Measurements from ENCODE around the gene TOR2A. TPM values are rescaled to one million over a fixed set of nuclear protein-coding genes. Genes with fewer than 3 reads are reported as not detected.

Gene TOR2A
- total RNA-seq, 1 experiment from 2014 or later = 16.4 TPM

- peaks cover 10% of the 10 kb centered on the region; the same call in 1 of the 2 replicates for H3K79me2 ChIP-seq (ENCODE audit: low read depth)
- peak overlapping the region; percentile 97 for H3K4me2 ChIP-seq
- H3K9me3 ChIP-seq (ENCODE audit: insufficient read depth, low read depth) = no peaks in the 10 kb centered on the region
- CTCF ChIA-PET = no interaction called here
- BruUV-seq (replicated peaks) = no TSS peak
- H3K9me2 ChIP-seq (ENCODE audit: insufficient read depth) = no peaks in the 10 kb centered on the region
- H3F3A ChIP-seq (ENCODE audit: insufficient read depth, low read depth) = peaks cover 1% of the 10 kb centered on the region; the same call in 1 of the 2 replicates
- H4K20me1 ChIP-seq (ENCODE audit: insufficient read depth) = peaks cover 11% of the 10 kb centered on the region; the same call in 1 of the 2 replicates
- POLR2A ChIA-PET (ENCODE audit: unreplicated experiment) = interaction anchor here (0.6 to 0.7 kb wide), 3 partner anchors 10 to 42 kb away, joined by 4 to 18 read pairs (median 4); no protein-coding TSS in a partner anchor
- intact Hi-C loops (cut with micrococcal nuclease; ENCODE audit: unreplicated experiment) = no loop called here
- H3K36me3 ChIP-seq (ENCODE audit: low read depth) = no peaks in the 10 kb centered on the region
- peak overlapping the region; percentile 51; the same call in 1 of the 2 replicates for H3K4me3 ChIP-seq
- DNase-seq = no peak
- no peak for TF ChIP-seq EZH2 (IDR thresholded peaks at IDR 0.05; ENCODE audit: low read depth)
- TF ChIP-seq, protein P1, sequence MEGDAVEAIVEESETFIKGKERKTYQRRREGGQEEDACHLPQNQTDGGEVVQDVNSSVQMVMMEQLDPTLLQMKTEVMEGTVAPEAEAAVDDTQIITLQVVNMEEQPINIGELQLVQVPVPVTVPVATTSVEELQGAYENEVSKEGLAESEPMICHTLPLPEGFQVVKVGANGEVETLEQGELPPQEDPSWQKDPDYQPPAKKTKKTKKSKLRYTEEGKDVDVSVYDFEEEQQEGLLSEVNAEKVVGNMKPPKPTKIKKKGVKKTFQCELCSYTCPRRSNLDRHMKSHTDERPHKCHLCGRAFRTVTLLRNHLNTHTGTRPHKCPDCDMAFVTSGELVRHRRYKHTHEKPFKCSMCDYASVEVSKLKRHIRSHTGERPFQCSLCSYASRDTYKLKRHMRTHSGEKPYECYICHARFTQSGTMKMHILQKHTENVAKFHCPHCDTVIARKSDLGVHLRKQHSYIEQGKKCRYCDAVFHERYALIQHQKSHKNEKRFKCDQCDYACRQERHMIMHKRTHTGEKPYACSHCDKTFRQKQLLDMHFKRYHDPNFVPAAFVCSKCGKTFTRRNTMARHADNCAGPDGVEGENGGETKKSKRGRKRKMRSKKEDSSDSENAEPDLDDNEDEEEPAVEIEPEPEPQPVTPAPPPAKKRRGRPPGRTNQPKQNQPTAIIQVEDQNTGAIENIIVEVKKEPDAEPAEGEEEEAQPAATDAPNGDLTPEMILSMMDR (conservative IDR thresholded peaks at IDR 0.05) = no peak
- H3K27me3 ChIP-seq (ENCODE audit: insufficient read depth, low read depth) = no peaks in the 10 kb centered on the region
- H3K4me1 ChIP-seq (replicated peaks; ENCODE audit: insufficient read depth) = 0 out of 2 replicates have a peak, but pooled peaks cover 4% of the 10 kb centered on the region
- no peak overlapping the region for H3K27ac ChIP-seq
- H2AFZ ChIP-seq = no peak overlapping the region
These were observed 20.9 kb downstream of the TOR2A start for GRCh38 chr9:127714020-127714750.

GRCh38 chr9:127712867-127713266, 22.2 kb downstream of the TOR2A start:
- H3K9me3 ChIP-seq (ENCODE audit: insufficient read depth, low read depth) = no peaks in the 10 kb centered on the region
- no peaks in the 10 kb centered on the region for H3K36me3 ChIP-seq (ENCODE audit: low read depth)
- no TSS peak for BruUV-seq (replicated peaks)
- no peak overlapping the region for H3K4me2 ChIP-seq
- 0 out of 2 replicates have a peak, but pooled peaks cover 4% of the 10 kb centered on the region for H3K4me1 ChIP-seq (replicated peaks; ENCODE audit: insufficient read depth)
- H4K20me1 ChIP-seq (ENCODE audit: insufficient read depth) = peaks cover 11% of the 10 kb centered on the region; the same call in 1 of the 2 replicates
- peaks cover 10% of the 10 kb centered on the region; the same call in 1 of the 2 replicates for H3K79me2 ChIP-seq (ENCODE audit: low read depth)
- DNase-seq = no peak
- no peak for TF ChIP-seq EZH2 (IDR thresholded peaks at IDR 0.05; ENCODE audit: low read depth)
- TF ChIP-seq, protein P1 (conservative IDR thresholded peaks at IDR 0.05) = no peak
- POLR2A ChIA-PET (ENCODE audit: unreplicated experiment) = no interaction called here
- H3K9me2 ChIP-seq (ENCODE audit: insufficient read depth) = no peaks in the 10 kb centered on the region
- H3F3A ChIP-seq (ENCODE audit: insufficient read depth, low read depth) = no peaks in the 10 kb centered on the region
- H3K4me3 ChIP-seq = no peak overlapping the region
- no peaks in the 10 kb centered on the region for H3K27me3 ChIP-seq (ENCODE audit: insufficient read depth, low read depth)
- H2AFZ ChIP-seq = no peak overlapping the region
- no peak overlapping the region for H3K27ac ChIP-seq
- intact Hi-C loops (cut with micrococcal nuclease; ENCODE audit: unreplicated experiment) = no loop called here
- CTCF ChIA-PET = no interaction called here

GRCh38 chr9:127712371-127712770, 22.7 kb downstream of the TOR2A start:
- Histone ChIP-seq H3K9me2 (ENCODE audit: insufficient read depth) (no peaks in the 10 kb centered on the region), H3F3A (ENCODE audit: insufficient read depth, low read depth) (no peaks in the 10 kb centered on the region; the same call in 1 of the 2 replicates), H3K27ac (no peak overlapping the region), H3K4me1 (replicated peaks; ENCODE audit: insufficient read depth) (0 out of 2 replicates have a peak, but pooled peaks cover 4% of the 10 kb centered on the region), H3K4me2 (no peak overlapping the region), H2AFZ (no peak overlapping the region), H3K79me2 (ENCODE audit: low read depth) (peaks cover 10% of the 10 kb centered on the region; the same call in 1 of the 2 replicates), H3K9me3 (ENCODE audit: insufficient read depth, low read depth) (no peaks in the 10 kb centered on the region), H3K4me3 (no peak overlapping the region), H3K36me3 (ENCODE audit: low read depth) (no peaks in the 10 kb centered on the region), H3K27me3 (ENCODE audit: insufficient read depth, low read depth) (no peaks in the 10 kb centered on the region), H4K20me1 (ENCODE audit: insufficient read depth) (peaks cover 11% of the 10 kb centered on the region; the same call in 1 of the 2 replicates)
- TF ChIP-seq, protein P1 (conservative IDR thresholded peaks at IDR 0.05) = no peak
- no peak for TF ChIP-seq EZH2 (IDR thresholded peaks at IDR 0.05; ENCODE audit: low read depth)
- CTCF ChIA-PET = no interaction called here
- DNase-seq = no peak
- BruUV-seq (replicated peaks) = no TSS peak
- intact Hi-C loops (cut with micrococcal nuclease; ENCODE audit: unreplicated experiment) = no loop called here
- POLR2A ChIA-PET (ENCODE audit: unreplicated experiment) = no interaction called here
